ENCODE results near the gene FMO1.

The FMO1 gene

GRCh38 chr1:171243878-171244277, 4.4 kb upstream of the FMO1 start:
- TF ChIP-seq SIN3A (IDR thresholded peaks at IDR 0.05; ENCODE audit: borderline replicate concordance, insufficient read depth, low read length) (no peak), POLR2AphosphoS5 (IDR thresholded peaks at IDR 0.05; ENCODE audit: low read depth, low read length) (no peak), FOXP2 (optimal IDR thresholded peaks at IDR 0.05; ENCODE audit: borderline replicate concordance, extremely low read depth, extremely low read length, insufficient read depth) (no peak), TAF1 (IDR thresholded peaks at IDR 0.05; ENCODE audit: borderline replicate concordance, insufficient read depth, low read length) (no peak)
- TF ChIP-seq, protein P1, sequence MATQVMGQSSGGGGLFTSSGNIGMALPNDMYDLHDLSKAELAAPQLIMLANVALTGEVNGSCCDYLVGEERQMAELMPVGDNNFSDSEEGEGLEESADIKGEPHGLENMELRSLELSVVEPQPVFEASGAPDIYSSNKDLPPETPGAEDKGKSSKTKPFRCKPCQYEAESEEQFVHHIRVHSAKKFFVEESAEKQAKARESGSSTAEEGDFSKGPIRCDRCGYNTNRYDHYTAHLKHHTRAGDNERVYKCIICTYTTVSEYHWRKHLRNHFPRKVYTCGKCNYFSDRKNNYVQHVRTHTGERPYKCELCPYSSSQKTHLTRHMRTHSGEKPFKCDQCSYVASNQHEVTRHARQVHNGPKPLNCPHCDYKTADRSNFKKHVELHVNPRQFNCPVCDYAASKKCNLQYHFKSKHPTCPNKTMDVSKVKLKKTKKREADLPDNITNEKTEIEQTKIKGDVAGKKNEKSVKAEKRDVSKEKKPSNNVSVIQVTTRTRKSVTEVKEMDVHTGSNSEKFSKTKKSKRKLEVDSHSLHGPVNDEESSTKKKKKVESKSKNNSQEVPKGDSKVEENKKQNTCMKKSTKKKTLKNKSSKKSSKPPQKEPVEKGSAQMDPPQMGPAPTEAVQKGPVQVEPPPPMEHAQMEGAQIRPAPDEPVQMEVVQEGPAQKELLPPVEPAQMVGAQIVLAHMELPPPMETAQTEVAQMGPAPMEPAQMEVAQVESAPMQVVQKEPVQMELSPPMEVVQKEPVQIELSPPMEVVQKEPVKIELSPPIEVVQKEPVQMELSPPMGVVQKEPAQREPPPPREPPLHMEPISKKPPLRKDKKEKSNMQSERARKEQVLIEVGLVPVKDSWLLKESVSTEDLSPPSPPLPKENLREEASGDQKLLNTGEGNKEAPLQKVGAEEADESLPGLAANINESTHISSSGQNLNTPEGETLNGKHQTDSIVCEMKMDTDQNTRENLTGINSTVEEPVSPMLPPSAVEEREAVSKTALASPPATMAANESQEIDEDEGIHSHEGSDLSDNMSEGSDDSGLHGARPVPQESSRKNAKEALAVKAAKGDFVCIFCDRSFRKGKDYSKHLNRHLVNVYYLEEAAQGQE (IDR thresholded peaks at IDR 0.05; ENCODE audit: insufficient read depth in 1 of 2, low read depth in 2 of 2, low read length in 2 of 2) = no peak

- TF ChIP-seq, protein P1 (IDR thresholded peaks at IDR 0.05; ENCODE audit: insufficient read depth in 1 of 2, low read depth in 2 of 2, low read length in 2 of 2) = no peak
- no peak for TF ChIP-seq FOXP2 (optimal IDR thresholded peaks at IDR 0.05; ENCODE audit: borderline replicate concordance, extremely low read depth, extremely low read length, insufficient read depth)
- TF ChIP-seq POLR2AphosphoS5 (IDR thresholded peaks at IDR 0.05; ENCODE audit: low read depth, low read length) = no peak
- no peak for TF ChIP-seq SIN3A (IDR thresholded peaks at IDR 0.05; ENCODE audit: borderline replicate concordance, insufficient read depth, low read length)
- no peak for TF ChIP-seq TAF1 (IDR thresholded peaks at IDR 0.05; ENCODE audit: borderline replicate concordance, insufficient read depth, low read length)
Measured at GRCh38 chr1:171245458-171246064, 2.7 kb upstream of the FMO1 start.

- no peak for TF ChIP-seq SIN3A (IDR thresholded peaks at IDR 0.05; ENCODE audit: borderline replicate concordance, insufficient read depth, low read length)
- TF ChIP-seq POLR2AphosphoS5 (IDR thresholded peaks at IDR 0.05; ENCODE audit: low read depth, low read length) = no peak
- TF ChIP-seq FOXP2 (optimal IDR thresholded peaks at IDR 0.05; ENCODE audit: borderline replicate concordance, extremely low read depth, extremely low read length, insufficient read depth) = no peak
- TF ChIP-seq TAF1 (IDR thresholded peaks at IDR 0.05; ENCODE audit: borderline replicate concordance, insufficient read depth, low read length) = no peak
- TF ChIP-seq, protein P1 (IDR thresholded peaks at IDR 0.05; ENCODE audit: insufficient read depth in 1 of 2, low read depth in 2 of 2, low read length in 2 of 2) = no peak
Measured at GRCh38 chr1:171247501-171247900, 793 bp upstream of the FMO1 start.

GRCh38 chr1:171248841-171249240, 547 bp downstream of the FMO1 start:
- no peak for TF ChIP-seq TAF1 (IDR thresholded peaks at IDR 0.05; ENCODE audit: borderline replicate concordance, insufficient read depth, low read length)
- TF ChIP-seq POLR2AphosphoS5 (IDR thresholded peaks at IDR 0.05; ENCODE audit: low read depth, low read length) = no peak
- no peak for TF ChIP-seq FOXP2 (optimal IDR thresholded peaks at IDR 0.05; ENCODE audit: borderline replicate concordance, extremely low read depth, extremely low read length, insufficient read depth)
- TF ChIP-seq SIN3A (IDR thresholded peaks at IDR 0.05; ENCODE audit: borderline replicate concordance, insufficient read depth, low read length) = no peak
- TF ChIP-seq, protein P1 (IDR thresholded peaks at IDR 0.05; ENCODE audit: insufficient read depth in 1 of 2, low read depth in 2 of 2, low read length in 2 of 2) = no peak

Data from PFSK-1 (cell line).